ENCODE data around the gene GATD1. TPM values are rescaled to one million over a fixed set of nuclear protein-coding genes. Genes with fewer than 3 reads are reported as not detected.

GATD1 gene
- total and polyA plus RNA-seq, 4 donors: 22.1 to 63.1 (median 39.1) TPM

- no peak overlapping the region for H3K4me3 ChIP-seq
- H3K27ac ChIP-seq (ENCODE audit: low read depth in 1 of 2, low read length in 1 of 2): no peak overlapping the region
- no peak for ATAC-seq (ENCODE audit: insufficient read depth, low FRiP score)
- peaks cover 0 to 23% (median 10%) of the 10 kb centered on the region in 5 donors for H3K4me1 ChIP-seq (ENCODE audit: control insufficient read depth in 5 of 5, insufficient read depth in 5 of 5, low read length in 5 of 5)
- no peaks in the 10 kb centered on the region for H3K27me3 ChIP-seq (ENCODE audit: control insufficient read depth in 3 of 3, insufficient read depth in 3 of 3, low read length in 2 of 3)
- no peak overlapping the region for H3K9ac ChIP-seq (ENCODE audit: insufficient read depth in 1 of 2, low read length in 2 of 2)
- H3K36me3 ChIP-seq (ENCODE audit: control insufficient read depth in 4 of 4, insufficient read depth in 4 of 4, low read length in 4 of 4): no peaks in the 10 kb centered on the region
- H3K9me3 ChIP-seq (ENCODE audit: control insufficient read depth in 4 of 4, insufficient read depth in 3 of 4, low read length in 3 of 4): no peaks in the 10 kb centered on the region
- no peak for TF ChIP-seq CTCF (IDR thresholded peaks at IDR 0.05; ENCODE audit: control extremely low read depth, extremely low read depth)
- WGBS, 2 donors: 93 to 95% methylated on average over 23 of the region's 23 CpGs
- DNase-seq: no peak
Measured at GRCh38 chr11:778976-779954, 2.0 kb upstream of the GATD1 start.

- H3K4me3 ChIP-seq: peak overlapping the region; percentile 83
- peak overlapping the region; percentile 67 to 79 for H3K27ac ChIP-seq (ENCODE audit: low read depth in 1 of 2, low read length in 1 of 2)
- 1% methylated on average over 48 to 63 of the region's 65 CpGs for WGBS, 2 donors
- peak overlapping the region in 1 of 2 donors; percentile 23 for H3K9ac ChIP-seq (ENCODE audit: insufficient read depth in 1 of 2, low read length in 2 of 2)
- ATAC-seq (ENCODE audit: insufficient read depth, low FRiP score) (peak; percentile 8), DNase-seq (peak in 1 of 3 donors; percentile 51)
- H3K9me3 ChIP-seq (ENCODE audit: control insufficient read depth in 4 of 4, insufficient read depth in 3 of 4, low read length in 3 of 4): no peaks in the 10 kb centered on the region
- peaks cover 0 to 19% (median 3%) of the 10 kb centered on the region in 5 donors for H3K4me1 ChIP-seq (ENCODE audit: control insufficient read depth in 5 of 5, insufficient read depth in 5 of 5, low read length in 5 of 5)
- H3K36me3 ChIP-seq (ENCODE audit: control insufficient read depth in 4 of 4, insufficient read depth in 4 of 4, low read length in 4 of 4): peaks cover 0 to 19% (median 4%) of the 10 kb centered on the region in 4 donors
- TF ChIP-seq CTCF (IDR thresholded peaks at IDR 0.05; ENCODE audit: control extremely low read depth, extremely low read depth): no peak
- H3K27me3 ChIP-seq (ENCODE audit: control insufficient read depth in 3 of 3, insufficient read depth in 3 of 3, low read length in 2 of 3): no peaks in the 10 kb centered on the region
Measured at GRCh38 chr11:776561-777287, 563 bp downstream of the GATD1 start.

DNA sequence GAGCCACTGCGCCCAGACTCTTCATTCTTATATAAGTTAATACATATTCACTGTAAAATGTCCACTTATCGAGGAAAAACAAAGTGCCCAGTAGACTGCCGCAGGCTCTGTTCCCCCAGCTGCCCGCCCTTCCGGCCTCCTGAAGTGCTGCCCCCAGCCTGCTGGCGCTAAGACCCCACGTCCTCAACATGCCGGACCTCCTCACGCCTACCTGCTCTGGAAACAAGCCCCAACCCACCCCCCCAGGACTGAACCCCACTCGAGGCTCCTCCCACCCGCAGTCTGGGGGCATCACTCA lies 1.1 kb downstream of the GATD1 start:
- no peaks in the 10 kb centered on the region for H3K9me3 ChIP-seq (ENCODE audit: control insufficient read depth in 4 of 4, insufficient read depth in 3 of 4, low read length in 3 of 4)
- DNase-seq (no peak), ATAC-seq (ENCODE audit: insufficient read depth, low FRiP score) (no peak)
- H3K4me1 ChIP-seq (ENCODE audit: control insufficient read depth in 5 of 5, insufficient read depth in 5 of 5, low read length in 5 of 5): peaks cover 0 to 19% (median 3%) of the 10 kb centered on the region in 5 donors
- H3K27ac ChIP-seq (ENCODE audit: low read depth in 1 of 2, low read length in 1 of 2): no peak overlapping the region
- peaks cover 0 to 25% (median 4%) of the 10 kb centered on the region in 4 donors for H3K36me3 ChIP-seq (ENCODE audit: control insufficient read depth in 4 of 4, insufficient read depth in 4 of 4, low read length in 4 of 4)
- H3K9ac ChIP-seq (ENCODE audit: insufficient read depth in 1 of 2, low read length in 2 of 2): peak overlapping the region in 1 of 2 donors; percentile 23
- no peaks in the 10 kb centered on the region for H3K27me3 ChIP-seq (ENCODE audit: control insufficient read depth in 3 of 3, insufficient read depth in 3 of 3, low read length in 2 of 3)
- TF ChIP-seq CTCF (IDR thresholded peaks at IDR 0.05; ENCODE audit: control extremely low read depth, extremely low read depth): no peak
- peak overlapping the region; percentile 71 for H3K4me3 ChIP-seq
- WGBS, 2 donors: 32 to 47% methylated on average over 11 of the region's 11 CpGs

Data from lung (tissue), 12 donors.